PC-9 (cell line): ENCODE results near the gene ZBTB7C. TPM values are rescaled to one million over a fixed set of nuclear protein-coding genes. Genes with fewer than 3 reads are reported as not detected.

Experiments
- BruUV-seq: library from RNA; stranded (reverse); fragments of 400-500 nt; replicated peaks from 2 replicates; lab custom pipeline; 2021; lab: Mats Ljungman, UMichigan
- CTCF ChIA-PET: fragments of 300-600 bp; sonication (Branson Sonifier 250); formaldehyde crosslinking; loops from one replicate; lab custom pipeline; 2022; ENCODE audit warnings: antibody characterized with exemption; lab: Charles Lee
- POLR2A ChIA-PET: fragments of 300-600 bp; sonication (Branson Sonifier 250); formaldehyde crosslinking; loops from one replicate; lab custom pipeline; 2022; ENCODE audit warnings: antibody characterized with exemption; ENCODE audit not compliant: unreplicated experiment; lab: Charles Lee
- DNase-seq, 2 experiments: peaks; one replicate each; pipeline versions ENCODE4 v3.0.0 to v3.0.0-alpha.2; 2015 to 2022; ENCODE audit warnings: mixed read lengths in 1 of 2
- H2AFZ ChIP-seq: fragments of 200-600 bp; sonication (generic); 2 replicates; pipeline ENCODE4 v1.8.1; 2017; ENCODE audit warnings: antibody characterized with exemption
- H3F3A ChIP-seq: fragments of 200-600 bp; sonication (generic); 2 replicates; pipeline ENCODE4 v1.8.1; 2017; ENCODE audit warnings: antibody characterized with exemption, mild to moderate bottlenecking, low read depth; ENCODE audit not compliant: insufficient read depth
- H3K27ac ChIP-seq: fragments of 200-600 bp; sonication (generic); 2 replicates; pipeline ENCODE4 v1.6.1; 2016; ENCODE audit warnings: mixed run types
- H3K27me3 ChIP-seq: fragments of 200-600 bp; sonication (generic); 2 replicates; pipeline ENCODE4 v1.6.1; 2016; ENCODE audit warnings: low read depth, mixed run types; ENCODE audit not compliant: insufficient read depth
- H3K36me3 ChIP-seq: fragments of 200-600 bp; sonication (generic); 2 replicates; pipeline ENCODE4 v1.6.1; 2016; ENCODE audit warnings: low read depth, mixed run types
- H3K4me1 ChIP-seq: fragments of 200-600 bp; sonication (generic); replicated peaks from 2 replicates; pipeline ENCODE4 v1.6.1; 2016; ENCODE audit warnings: mixed run types; ENCODE audit not compliant: insufficient read depth
- H3K4me2 ChIP-seq: fragments of 200-600 bp; sonication (generic); 2 replicates; pipeline ENCODE4 v1.6.1; 2017; ENCODE audit warnings: mixed run types
- H3K4me3 ChIP-seq: fragments of 200-600 bp; sonication (generic); 2 replicates; pipeline ENCODE4 v1.6.1; 2016; ENCODE audit warnings: mixed run types
- H3K79me2 ChIP-seq: fragments of 200-600 bp; sonication (generic); 2 replicates; pipeline ENCODE4 v1.6.1; 2017; ENCODE audit warnings: low read depth, mixed run types
- H3K9me2 ChIP-seq: fragments of 200-600 bp; sonication (generic); 2 replicates; pipeline ENCODE4 v1.8.1; 2017; ENCODE audit warnings: mild to moderate bottlenecking; ENCODE audit not compliant: insufficient read depth
- H3K9me3 ChIP-seq: fragments of 200-600 bp; sonication (generic); 2 replicates; pipeline ENCODE4 v1.8.1; 2016; ENCODE audit warnings: low read depth; ENCODE audit not compliant: insufficient read depth
- H4K20me1 ChIP-seq: fragments of 200-600 bp; sonication (generic); 2 replicates; pipeline ENCODE4 v1.8.1; 2017; ENCODE audit not compliant: insufficient read depth
- EZH2 ChIP-seq: fragments of 200-600 bp; sonication (generic); IDR thresholded peaks from 2 replicates; pipeline ENCODE4 v1.8.0; 2017; ENCODE audit warnings: antibody characterized with exemption, low read depth
- intact Hi-C: fragments of 100-400 bp; cut with micrococcal nuclease; formaldehyde crosslinking; loops from one replicate; pipeline ENCODE4 v1.10.0; 2022; ENCODE audit not compliant: unreplicated experiment
- total RNA-seq: library from RNA; stranded (reverse); gene quantifications from 2 replicates; pipeline ENCODE4 v1.2.3, GENCODE V29; 2021
- TF ChIP-seq, protein P1 (sequence below): fragments of 200-600 bp; sonication (generic); conservative IDR thresholded peaks from 2 replicates; pipeline ENCODE4 v1.6.1; 2017; ENCODE audit warnings: mixed run types, antibody characterized with exemption, mild to moderate bottlenecking, moderate library complexity

ZBTB7C gene
- total RNA-seq, 1 experiment from 2014 or later, result not detected

DNA sequence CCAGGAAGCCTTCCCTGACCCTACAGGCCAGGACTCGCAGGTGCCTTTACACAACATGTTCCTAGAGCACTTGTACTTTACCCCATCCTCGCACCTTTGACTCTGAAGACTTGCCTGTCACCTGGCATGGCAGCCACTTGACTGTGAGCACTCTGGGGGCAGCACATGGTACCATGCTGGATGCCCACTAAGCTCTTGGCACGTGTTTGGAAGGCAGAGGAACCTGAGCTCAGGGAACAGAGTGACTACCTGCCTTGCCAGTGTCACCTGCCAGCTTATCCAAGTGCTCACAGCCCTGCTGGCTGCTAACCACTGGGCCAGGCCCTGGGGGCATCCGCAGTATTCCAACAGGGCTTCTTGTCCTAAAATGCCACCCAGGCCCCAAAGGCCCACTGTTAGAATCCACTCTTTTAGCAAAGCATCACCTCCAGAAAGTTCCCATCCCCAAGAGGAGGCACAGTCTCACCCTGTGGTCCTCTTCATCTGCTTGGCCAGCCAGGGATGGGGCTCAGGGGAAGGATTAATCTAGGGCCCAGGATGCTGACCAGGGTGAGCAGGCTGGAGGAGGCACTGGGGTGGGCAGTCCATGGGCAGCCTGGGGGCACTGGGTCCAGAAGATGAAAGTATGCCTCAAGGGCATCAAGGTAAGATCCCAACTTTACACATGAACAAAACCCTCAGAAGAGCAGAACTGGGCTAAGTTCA lies 57.0 kb downstream of the ZBTB7C start:
- no peaks in the 10 kb centered on the region for H3K9me2 ChIP-seq
- H2AFZ ChIP-seq, result no peak overlapping the region
- CTCF ChIA-PET, result no interaction called here
- no peak overlapping the region for H3K4me2 ChIP-seq
- intact Hi-C loops, result no loop called here
- H3K27ac ChIP-seq, result no peak overlapping the region
- H3K27me3 ChIP-seq, result no peaks in the 10 kb centered on the region
- H3K4me1 ChIP-seq, result peaks cover 24% of the 10 kb centered on the region
- DNase-seq, result no peak
- H3K4me3 ChIP-seq, result no peak overlapping the region
- TF ChIP-seq, protein P1, sequence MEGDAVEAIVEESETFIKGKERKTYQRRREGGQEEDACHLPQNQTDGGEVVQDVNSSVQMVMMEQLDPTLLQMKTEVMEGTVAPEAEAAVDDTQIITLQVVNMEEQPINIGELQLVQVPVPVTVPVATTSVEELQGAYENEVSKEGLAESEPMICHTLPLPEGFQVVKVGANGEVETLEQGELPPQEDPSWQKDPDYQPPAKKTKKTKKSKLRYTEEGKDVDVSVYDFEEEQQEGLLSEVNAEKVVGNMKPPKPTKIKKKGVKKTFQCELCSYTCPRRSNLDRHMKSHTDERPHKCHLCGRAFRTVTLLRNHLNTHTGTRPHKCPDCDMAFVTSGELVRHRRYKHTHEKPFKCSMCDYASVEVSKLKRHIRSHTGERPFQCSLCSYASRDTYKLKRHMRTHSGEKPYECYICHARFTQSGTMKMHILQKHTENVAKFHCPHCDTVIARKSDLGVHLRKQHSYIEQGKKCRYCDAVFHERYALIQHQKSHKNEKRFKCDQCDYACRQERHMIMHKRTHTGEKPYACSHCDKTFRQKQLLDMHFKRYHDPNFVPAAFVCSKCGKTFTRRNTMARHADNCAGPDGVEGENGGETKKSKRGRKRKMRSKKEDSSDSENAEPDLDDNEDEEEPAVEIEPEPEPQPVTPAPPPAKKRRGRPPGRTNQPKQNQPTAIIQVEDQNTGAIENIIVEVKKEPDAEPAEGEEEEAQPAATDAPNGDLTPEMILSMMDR, result no peak
- no peak for TF ChIP-seq EZH2
- no TSS peak for BruUV-seq
- H3K9me3 ChIP-seq, result no peaks in the 10 kb centered on the region
- H3K79me2 ChIP-seq, result no peaks in the 10 kb centered on the region
- POLR2A ChIA-PET, result no interaction called here
- H3K36me3 ChIP-seq, result no peaks in the 10 kb centered on the region
- H3F3A ChIP-seq, result peaks cover 5% of the 10 kb centered on the region; the same call in 1 of the 2 replicates
- no peaks in the 10 kb centered on the region for H4K20me1 ChIP-seq

DNA sequence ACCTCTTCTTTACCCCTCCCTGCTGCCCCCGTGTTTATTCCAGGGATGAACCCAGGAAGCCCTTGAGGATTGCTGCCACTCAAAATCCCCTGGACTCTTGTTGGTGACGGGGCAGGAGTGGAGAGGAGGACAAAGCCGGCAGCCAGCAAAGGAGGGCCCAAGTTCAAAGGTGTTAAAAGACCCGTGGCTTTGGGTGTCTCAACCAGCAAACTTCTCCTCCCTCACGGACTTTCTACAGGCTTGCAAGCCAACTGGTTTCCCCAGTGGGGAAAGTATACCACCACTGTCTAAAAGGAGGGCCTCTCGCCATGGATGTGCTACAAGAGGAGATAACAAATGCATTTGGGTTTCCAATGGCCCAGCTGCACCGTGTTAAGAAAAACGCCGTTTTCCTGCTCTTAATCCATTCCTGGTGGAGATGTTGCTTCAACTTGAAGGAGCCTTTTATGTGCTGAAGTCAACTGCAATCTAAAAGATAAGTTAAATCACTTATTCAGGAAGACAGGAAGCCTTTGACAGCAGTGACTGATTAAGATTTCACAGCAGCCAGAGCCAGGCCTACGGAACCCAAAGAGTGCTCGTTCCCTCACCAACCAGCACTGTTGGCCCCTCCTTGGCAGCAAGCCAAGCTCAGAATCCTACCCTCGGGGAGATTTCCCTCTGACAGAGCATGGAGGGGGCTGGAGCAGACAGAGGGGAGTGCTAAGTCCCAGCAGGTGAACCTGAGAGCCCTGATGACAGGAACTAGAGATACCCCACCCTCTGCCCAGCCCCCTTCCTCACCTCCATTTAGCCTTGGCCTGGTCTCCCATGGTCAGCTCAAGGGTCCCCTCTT lies 57.8 kb downstream of the ZBTB7C start:
- Histone ChIP-seq H3K9me3 (no peaks in the 10 kb centered on the region), H3K27me3 (no peaks in the 10 kb centered on the region), H3K4me1 (peaks cover 16% of the 10 kb centered on the region), H3F3A (no peaks in the 10 kb centered on the region), H4K20me1 (no peaks in the 10 kb centered on the region), H3K36me3 (no peaks in the 10 kb centered on the region), H3K4me3 (no peak overlapping the region), H3K4me2 (no peak overlapping the region), H3K79me2 (no peaks in the 10 kb centered on the region), H3K27ac (no peak overlapping the region), H2AFZ (no peak overlapping the region), H3K9me2 (no peaks in the 10 kb centered on the region)
- ChIA-PET CTCF (no interaction called here), POLR2A (no interaction called here)
- no peak for DNase-seq
- intact Hi-C loops, result no loop called here
- no TSS peak for BruUV-seq
- TF ChIP-seq, protein P1, result no peak
- TF ChIP-seq EZH2, result no peak

DNA sequence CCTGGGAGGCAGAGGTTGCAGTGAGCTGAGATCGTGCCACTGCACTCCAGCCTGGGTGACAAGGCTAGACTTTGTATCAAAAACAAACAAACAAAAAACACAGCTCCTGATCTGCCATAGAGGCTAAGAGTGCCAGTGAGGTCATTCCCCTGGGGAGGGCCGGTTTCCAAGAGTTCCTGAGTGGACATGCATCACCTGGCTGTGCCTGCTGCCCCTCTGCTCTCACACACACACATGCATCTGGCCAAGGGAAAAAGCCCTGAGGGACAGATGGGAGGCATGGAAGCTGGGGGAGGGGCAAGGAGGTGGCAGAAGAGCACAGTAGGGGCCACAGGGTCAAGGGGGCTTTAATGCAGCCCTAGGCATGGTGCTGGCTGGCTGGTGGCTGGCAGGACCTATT lies 60.4 kb downstream of the ZBTB7C start:
- Histone ChIP-seq H2AFZ (no peak overlapping the region), H3K9me3 (no peaks in the 10 kb centered on the region), H4K20me1 (no peaks in the 10 kb centered on the region), H3K79me2 (no peaks in the 10 kb centered on the region), H3K4me1 (no peaks in the 10 kb centered on the region), H3K27ac (no peak overlapping the region), H3K27me3 (no peaks in the 10 kb centered on the region), H3K9me2 (no peaks in the 10 kb centered on the region), H3K4me3 (no peak overlapping the region), H3K36me3 (no peaks in the 10 kb centered on the region), H3F3A (no peaks in the 10 kb centered on the region), H3K4me2 (no peak overlapping the region)
- no TSS peak for BruUV-seq
- intact Hi-C loops, result loop anchor here (5.0 kb wide), 1 partner anchor 316 kb away; no protein-coding TSS in a partner anchor
- ChIA-PET CTCF (no interaction called here), POLR2A (no interaction called here)
- TF ChIP-seq, protein P1, result no peak
- TF ChIP-seq EZH2, result no peak
- DNase-seq, result no peak
